ENCODE data around the gene RBM43.
"Not testable (repeated sequence)": the region's sequence is repeated elsewhere in the genome, so short reads cannot be mapped to it uniquely, and the experiment has no call there.

RBM43 gene

DNA sequence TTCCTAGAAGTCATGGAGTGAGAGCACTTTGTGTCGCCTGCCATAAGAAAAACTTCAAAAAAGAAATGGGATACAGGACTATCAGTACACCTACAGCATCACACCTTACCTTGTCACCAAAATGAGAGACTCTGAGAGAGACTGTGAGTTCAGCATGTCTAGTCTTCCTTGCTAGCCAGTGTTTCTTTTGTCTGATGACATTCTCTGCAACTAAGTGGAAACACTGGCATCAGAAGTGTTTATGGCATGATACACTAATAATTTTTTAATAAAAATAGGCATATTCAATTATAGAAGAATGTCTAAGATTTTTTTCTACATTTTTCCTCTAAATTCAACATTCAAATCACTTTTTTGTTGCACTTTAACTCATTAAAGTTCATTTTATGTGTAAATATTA, 9.0 kb downstream of the RBM43 start:
- Mint-ChIP-seq H3K27ac (no peak overlapping the region), H3K4me1 (ENCODE audit: low read depth) (peaks cover 8% of the 10 kb centered on the region), H3K9me3 (ENCODE audit: low read depth) (peaks cover 5% of the 10 kb centered on the region), H3K27me3 (no peaks in the 10 kb centered on the region), H3K36me3 (peaks cover 43% of the 10 kb centered on the region), H3K4me3 (no peak overlapping the region)

DNA sequence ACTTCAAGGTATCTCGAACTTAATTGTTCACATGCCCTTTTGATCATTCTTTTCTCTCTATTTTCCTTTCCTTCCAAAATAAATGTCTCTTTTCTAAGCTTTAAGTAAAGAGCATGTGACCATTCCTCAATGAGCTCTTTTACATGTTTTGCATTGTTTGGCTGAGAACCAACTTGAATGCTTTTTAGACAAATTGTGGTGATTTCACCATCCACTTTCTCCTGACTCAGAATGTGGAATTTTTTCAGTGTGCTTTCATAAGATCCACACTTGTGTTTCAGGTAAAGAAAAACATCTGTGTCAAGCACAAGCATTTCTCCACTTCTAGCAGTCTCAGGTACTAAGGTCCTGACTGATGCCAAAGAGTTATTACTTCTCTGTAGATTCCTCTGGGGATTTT, 10.7 kb downstream of the RBM43 start:
- H3K4me1 Mint-ChIP-seq (ENCODE audit: low read depth), result peaks cover 8% of the 10 kb centered on the region
- H3K27ac Mint-ChIP-seq, result no peak overlapping the region
- no peak overlapping the region for H3K4me3 Mint-ChIP-seq
- peaks cover 43% of the 10 kb centered on the region for H3K36me3 Mint-ChIP-seq
- H3K27me3 Mint-ChIP-seq, result no peaks in the 10 kb centered on the region
- peaks cover 5% of the 10 kb centered on the region for H3K9me3 Mint-ChIP-seq (ENCODE audit: low read depth)

DNA sequence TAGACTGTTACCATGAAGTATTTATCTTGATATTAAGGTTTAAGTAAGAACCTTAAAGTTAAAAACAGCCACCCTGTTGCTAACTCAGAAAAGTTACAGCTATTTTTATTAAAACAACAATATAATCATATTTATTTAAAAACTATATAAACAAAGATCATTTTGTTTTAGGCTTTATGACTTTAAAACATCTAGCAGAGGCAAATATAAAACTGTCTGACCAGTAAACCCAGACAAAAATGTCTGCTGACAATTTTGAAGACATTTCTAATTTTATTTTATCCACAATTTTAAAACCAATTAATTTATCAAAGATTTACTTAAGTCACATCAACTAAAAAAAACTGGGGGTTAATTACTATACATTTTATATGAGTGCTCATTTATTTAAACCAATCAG, 14.2 kb downstream of the RBM43 start:
- Mint-ChIP-seq H3K27me3 (no peaks in the 10 kb centered on the region), H3K9me3 (ENCODE audit: low read depth) (peaks cover 13% of the 10 kb centered on the region), H3K4me1 (ENCODE audit: low read depth) (no peaks in the 10 kb centered on the region), H3K36me3 (peaks cover 41% of the 10 kb centered on the region), H3K27ac (no peak overlapping the region), H3K4me3 (no peak overlapping the region)

DNA sequence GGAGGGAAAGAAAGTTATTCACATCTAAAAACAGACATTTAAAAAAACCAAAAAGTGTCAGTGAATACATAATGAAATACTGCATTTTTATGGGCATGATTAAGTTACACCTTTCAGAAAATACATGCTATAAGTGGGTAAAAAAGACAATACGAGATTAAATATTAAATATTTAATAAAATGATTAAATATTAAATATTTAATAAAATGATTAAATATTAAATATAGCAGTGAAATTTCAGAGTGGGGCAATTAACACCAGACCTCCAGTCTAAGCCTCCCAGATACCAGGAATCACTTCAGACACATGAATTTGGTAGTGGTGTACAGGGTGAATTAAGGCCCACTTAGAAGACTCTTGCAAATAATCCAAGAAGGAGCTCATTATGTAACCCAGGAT, 15.5 kb downstream of the RBM43 start:
- no peak overlapping the region for H3K4me3 Mint-ChIP-seq
- no peaks in the 10 kb centered on the region for H3K4me1 Mint-ChIP-seq (ENCODE audit: low read depth)
- H3K36me3 Mint-ChIP-seq, result peaks cover 33% of the 10 kb centered on the region
- no peaks in the 10 kb centered on the region for H3K27me3 Mint-ChIP-seq
- no peak overlapping the region for H3K27ac Mint-ChIP-seq
- peaks cover 13% of the 10 kb centered on the region for H3K9me3 Mint-ChIP-seq (ENCODE audit: low read depth)

DNA sequence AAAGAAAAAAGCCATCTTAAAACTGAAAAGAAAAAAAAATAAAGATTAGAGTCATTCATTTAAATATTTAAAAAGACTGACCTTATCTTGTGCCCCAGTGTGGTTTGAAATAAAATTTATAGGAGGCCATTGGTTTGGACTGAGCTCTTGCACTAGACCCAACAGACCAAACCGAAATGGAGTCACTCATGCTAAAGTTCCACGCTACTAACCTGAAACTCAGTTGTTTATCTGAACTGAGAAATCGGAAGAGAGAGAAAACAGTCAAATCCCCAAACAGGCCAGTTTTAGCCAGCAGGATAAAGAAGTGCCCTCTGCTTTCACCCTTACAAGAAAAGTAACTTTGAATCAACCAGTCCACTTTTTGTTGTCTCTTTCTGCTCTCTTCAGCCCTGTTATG, 18.2 kb downstream of the RBM43 start:
- Mint-ChIP-seq H3K27ac (no peak overlapping the region), H3K27me3 (no peaks in the 10 kb centered on the region), H3K4me1 (ENCODE audit: low read depth) (no peaks in the 10 kb centered on the region), H3K36me3 (peaks cover 14% of the 10 kb centered on the region), H3K4me3 (no peak overlapping the region), H3K9me3 (ENCODE audit: low read depth) (peaks cover 9% of the 10 kb centered on the region)

GRCh38 chr2:151241224-151241623, 20.4 kb downstream of the RBM43 start:
- Mint-ChIP-seq H3K4me1 (ENCODE audit: low read depth) (peaks cover 1% of the 10 kb centered on the region), H3K9me3 (ENCODE audit: low read depth) (peaks cover 8% of the 10 kb centered on the region), H3K36me3 (peaks cover 9% of the 10 kb centered on the region), H3K4me3 (no peak overlapping the region), H3K27me3 (no peaks in the 10 kb centered on the region), H3K27ac (no peak overlapping the region)

- no peak overlapping the region for H3K27ac Mint-ChIP-seq
- peaks cover 1% of the 10 kb centered on the region for H3K4me1 Mint-ChIP-seq (ENCODE audit: low read depth)
- H3K27me3 Mint-ChIP-seq, result no peaks in the 10 kb centered on the region
- peaks cover 5% of the 10 kb centered on the region for H3K36me3 Mint-ChIP-seq
- H3K9me3 Mint-ChIP-seq (ENCODE audit: low read depth), result peaks cover 3% of the 10 kb centered on the region
- H3K4me3 Mint-ChIP-seq, result no peak overlapping the region
Observed at GRCh38 chr2:151240433-151240832, 21.2 kb downstream of the RBM43 start.

- H3K4me1 Mint-ChIP-seq (ENCODE audit: low read depth), result peaks cover 1% of the 10 kb centered on the region
- no peak overlapping the region for H3K27ac Mint-ChIP-seq
- no peaks in the 10 kb centered on the region for H3K36me3 Mint-ChIP-seq
- H3K4me3 Mint-ChIP-seq, result no peak overlapping the region
- H3K9me3 Mint-ChIP-seq (ENCODE audit: low read depth), result no peaks in the 10 kb centered on the region
- H3K27me3 Mint-ChIP-seq, result no peaks in the 10 kb centered on the region
Observed at GRCh38 chr2:151239624-151240023, 22.0 kb downstream of the RBM43 start.

DNA sequence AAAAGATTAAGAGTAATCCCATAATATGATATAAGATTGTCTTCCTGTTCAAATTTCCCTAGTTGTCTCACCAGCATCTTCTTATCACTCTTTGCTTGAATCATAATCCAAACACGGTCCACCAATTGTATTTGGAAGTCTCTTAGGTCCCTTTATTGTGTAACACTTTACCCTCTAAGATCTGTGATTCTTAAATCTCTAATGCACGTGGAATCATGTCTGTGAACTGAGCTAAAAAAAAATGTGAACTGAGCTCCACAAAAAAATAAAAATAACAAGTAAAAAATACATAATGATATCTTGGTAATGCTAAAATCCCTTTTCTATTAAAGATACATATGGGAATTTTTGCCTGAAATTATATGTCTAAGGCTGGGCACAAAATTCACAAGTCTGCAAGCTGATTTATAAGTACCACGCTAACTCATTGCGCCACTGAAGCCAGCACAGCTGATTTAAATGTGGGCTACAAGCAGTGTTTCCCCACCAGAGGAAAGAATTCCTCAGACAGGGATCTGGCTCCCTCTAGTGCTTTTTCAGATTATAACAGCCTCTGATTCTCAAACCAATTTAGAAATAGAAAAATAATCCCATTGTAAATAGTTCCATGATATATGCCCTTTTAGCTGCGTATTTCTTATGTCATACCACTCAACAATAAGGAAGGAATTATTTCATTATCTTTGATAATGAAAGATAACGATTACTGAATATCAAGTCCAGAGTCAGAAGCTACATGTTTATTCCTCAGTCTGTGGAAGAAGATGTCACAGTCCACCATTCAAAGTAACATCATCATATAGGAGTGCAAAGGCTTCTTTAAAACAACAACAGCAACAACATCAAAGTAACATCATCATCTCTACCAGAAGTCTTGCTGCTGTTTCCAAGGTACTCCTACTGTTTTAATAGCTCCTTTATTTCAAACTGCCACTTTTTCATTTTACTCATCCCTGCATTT, 22.9 kb downstream of the RBM43 start:
- peaks cover 1% of the 10 kb centered on the region for H3K4me1 Mint-ChIP-seq (ENCODE audit: low read depth)
- H3K4me3 Mint-ChIP-seq, result no peak overlapping the region
- H3K9me3 Mint-ChIP-seq (ENCODE audit: low read depth), result no peaks in the 10 kb centered on the region
- H3K27me3 Mint-ChIP-seq, result no peaks in the 10 kb centered on the region
- no peak overlapping the region for H3K27ac Mint-ChIP-seq
- no peaks in the 10 kb centered on the region for H3K36me3 Mint-ChIP-seq

- H3K27me3 Mint-ChIP-seq, result no peaks in the 10 kb centered on the region
Observed at GRCh38 chr2:151237422-151238025, 24.1 kb downstream of the RBM43 start.

DNA sequence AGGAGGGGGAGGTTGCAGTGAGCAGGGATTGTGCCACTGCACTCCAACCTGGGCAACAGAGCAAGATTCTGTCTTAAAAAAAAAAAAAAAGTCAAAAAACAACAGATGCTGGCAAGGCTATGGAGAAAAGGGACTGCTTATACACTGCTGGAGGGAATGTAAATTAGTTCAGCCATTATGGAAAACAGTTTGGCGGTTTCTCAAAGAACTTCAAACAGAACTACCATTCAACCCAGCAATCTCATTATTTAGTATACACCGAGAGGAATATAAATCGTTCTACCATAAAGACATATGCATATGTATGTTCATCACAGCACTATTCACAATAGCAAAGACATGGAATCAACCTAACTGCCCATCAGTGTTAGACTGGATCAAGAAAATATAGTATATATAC, 27.9 kb downstream of the RBM43 start:
- H3K27ac Mint-ChIP-seq; H3K4me3 Mint-ChIP-seq; H3K9me3 Mint-ChIP-seq (ENCODE audit: low read depth); H3K4me1 Mint-ChIP-seq (ENCODE audit: low read depth); H3K27me3 Mint-ChIP-seq; H3K36me3 Mint-ChIP-seq: not testable (repeated sequence)

More at GRCh38 chr2:151237422-151238025, 24.1 kb downstream of the RBM43 start:
- Mint-ChIP-seq H3K4me3 (no peak overlapping the region), H3K9me3 (ENCODE audit: low read depth) (no peaks in the 10 kb centered on the region), H3K27ac (no peak overlapping the region), H3K4me1 (ENCODE audit: low read depth) (peaks cover 1% of the 10 kb centered on the region), H3K36me3 (no peaks in the 10 kb centered on the region)

DNA sequence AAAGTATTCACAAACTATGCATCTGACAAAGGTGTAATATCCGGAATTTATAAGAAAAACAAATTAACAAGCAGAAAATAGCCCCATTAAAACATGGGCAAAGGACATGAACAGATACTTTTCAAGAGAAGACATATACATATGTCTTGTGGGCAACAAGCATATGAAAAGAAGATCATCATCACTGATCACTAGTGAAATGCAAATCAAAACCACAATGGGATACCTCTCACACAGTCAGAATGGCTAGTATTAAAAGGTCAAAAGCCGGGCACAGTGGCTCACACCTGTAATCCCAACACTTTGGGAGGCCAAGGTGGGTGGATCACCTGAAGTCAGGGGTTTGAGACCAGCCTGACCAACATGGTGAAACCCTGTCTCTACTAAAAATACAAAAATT, 28.4 kb downstream of the RBM43 start:
- not testable (repeated sequence) for H3K4me3 Mint-ChIP-seq; H3K9me3 Mint-ChIP-seq (ENCODE audit: low read depth); H3K36me3 Mint-ChIP-seq; H3K27ac Mint-ChIP-seq; H3K27me3 Mint-ChIP-seq; H3K4me1 Mint-ChIP-seq (ENCODE audit: low read depth)

DNA sequence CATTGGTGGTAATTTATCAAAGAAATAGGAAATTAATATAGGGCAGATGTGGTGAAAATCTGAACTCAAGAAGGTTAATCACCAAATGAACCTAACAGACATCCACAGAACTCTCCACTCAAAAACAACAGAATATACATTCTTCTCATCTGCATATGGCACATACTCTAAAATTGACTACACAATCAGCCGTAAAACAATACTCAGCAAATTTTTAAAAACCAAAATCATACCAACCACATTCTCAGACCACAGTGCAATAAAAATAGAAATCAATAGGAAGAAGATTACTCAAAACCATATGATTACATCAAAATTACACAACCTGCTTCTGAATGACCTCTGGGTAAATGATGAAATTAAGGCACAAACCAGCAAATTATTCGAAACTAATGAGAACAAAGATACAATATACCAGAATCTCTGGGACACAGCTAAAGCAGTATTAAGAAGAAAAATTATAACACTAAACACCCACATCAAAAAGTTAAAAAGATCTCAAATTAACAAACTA, 31.0 kb downstream of the RBM43 start:
- Mint-ChIP-seq H3K36me3 (no peaks in the 10 kb centered on the region), H3K27ac (no peak overlapping the region), H3K4me3 (no peak overlapping the region), H3K4me1 (ENCODE audit: low read depth) (no peaks in the 10 kb centered on the region), H3K27me3 (peaks cover 7% of the 10 kb centered on the region), H3K9me3 (ENCODE audit: low read depth) (no peaks in the 10 kb centered on the region)

- Mint-ChIP-seq H3K4me3 (no peak overlapping the region), H3K27ac (no peak overlapping the region), H3K27me3 (peaks cover 10% of the 10 kb centered on the region), H3K9me3 (ENCODE audit: low read depth) (no peaks in the 10 kb centered on the region), H3K36me3 (no peaks in the 10 kb centered on the region), H3K4me1 (ENCODE audit: low read depth) (no peaks in the 10 kb centered on the region)
Observed at GRCh38 chr2:151228847-151229512, 32.7 kb downstream of the RBM43 start.

- H3K9me3 Mint-ChIP-seq (ENCODE audit: low read depth), result no peaks in the 10 kb centered on the region
- no peak overlapping the region for H3K27ac Mint-ChIP-seq
- no peaks in the 10 kb centered on the region for H3K36me3 Mint-ChIP-seq
- peaks cover 9% of the 10 kb centered on the region for H3K27me3 Mint-ChIP-seq
- H3K4me3 Mint-ChIP-seq, result no peak overlapping the region
- no peaks in the 10 kb centered on the region for H3K4me1 Mint-ChIP-seq (ENCODE audit: low read depth)
Observed at GRCh38 chr2:151217343-151217742, 44.3 kb downstream of the RBM43 start.
